SKM-1 treated with dmso at 0.1 percent for 144 hours (cell line): ENCODE measurements around the gene ASB2.

Source experiments
- DNase-seq: peaks from one replicate; lab custom pipeline; 2025; ENCODE audit not compliant: unreplicated experiment; lab: John Stamatoyannopoulos, UW

The ASB2 gene, protein sequence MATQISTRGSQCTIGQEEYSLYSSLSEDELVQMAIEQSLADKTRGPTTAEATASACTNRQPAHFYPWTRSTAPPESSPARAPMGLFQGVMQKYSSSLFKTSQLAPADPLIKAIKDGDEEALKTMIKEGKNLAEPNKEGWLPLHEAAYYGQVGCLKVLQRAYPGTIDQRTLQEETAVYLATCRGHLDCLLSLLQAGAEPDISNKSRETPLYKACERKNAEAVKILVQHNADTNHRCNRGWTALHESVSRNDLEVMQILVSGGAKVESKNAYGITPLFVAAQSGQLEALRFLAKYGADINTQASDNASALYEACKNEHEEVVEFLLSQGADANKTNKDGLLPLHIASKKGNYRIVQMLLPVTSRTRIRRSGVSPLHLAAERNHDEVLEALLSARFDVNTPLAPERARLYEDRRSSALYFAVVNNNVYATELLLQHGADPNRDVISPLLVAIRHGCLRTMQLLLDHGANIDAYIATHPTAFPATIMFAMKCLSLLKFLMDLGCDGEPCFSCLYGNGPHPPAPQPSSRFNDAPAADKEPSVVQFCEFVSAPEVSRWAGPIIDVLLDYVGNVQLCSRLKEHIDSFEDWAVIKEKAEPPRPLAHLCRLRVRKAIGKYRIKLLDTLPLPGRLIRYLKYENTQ

DNA sequence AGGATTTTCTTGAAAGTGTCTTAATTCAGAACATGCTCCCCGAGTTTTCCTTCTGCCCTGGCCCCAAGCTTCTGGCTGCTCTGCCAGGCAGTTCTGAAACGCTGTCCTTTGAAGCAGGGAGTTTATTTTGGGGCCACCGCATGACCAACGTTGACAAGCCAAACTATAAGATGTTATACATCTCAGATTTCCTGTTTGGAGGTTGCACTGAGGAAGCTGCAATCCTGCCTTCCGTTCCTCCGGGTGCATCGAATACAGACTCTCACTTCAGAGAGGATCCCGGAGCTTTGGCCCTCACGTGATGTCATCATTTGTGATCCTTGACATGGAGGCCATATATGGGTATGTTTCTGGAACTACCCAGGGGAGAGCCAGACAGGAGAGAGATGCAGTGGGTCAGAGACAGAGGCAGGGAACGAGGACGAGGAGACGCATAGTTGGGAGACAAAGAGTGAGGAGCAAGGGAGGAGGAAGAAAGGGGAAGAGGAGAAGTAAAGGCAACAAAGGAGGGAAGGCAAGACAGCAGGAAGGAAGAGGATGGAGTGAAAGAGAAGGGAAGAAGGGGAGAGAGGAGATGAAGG lies at the start of gene ASB2:
ASB2 (minus strand) TSS at position 94 of the 581 bp plus-strand sequence. CDS start 12,031 bp downstream, outside the sequence.
- no peak for DNase-seq

DNA sequence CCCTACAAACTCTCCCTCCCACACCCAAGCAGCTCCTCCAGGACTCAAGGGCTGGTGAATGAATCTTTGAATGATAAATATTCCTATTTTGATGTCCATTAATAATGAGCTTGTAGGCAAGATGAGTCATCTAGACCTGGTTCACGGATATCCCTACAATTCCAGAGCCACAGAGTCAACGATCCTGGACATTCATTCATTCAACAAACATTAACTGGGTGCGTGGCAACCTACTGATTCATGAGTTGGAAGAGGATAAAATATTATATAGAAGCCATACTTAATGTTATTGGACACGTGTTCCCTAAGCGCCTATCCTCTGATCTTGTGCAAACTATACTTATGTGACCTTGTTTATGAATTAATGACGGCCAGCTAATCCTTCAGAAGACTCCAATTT lies 49.4 kb upstream of the ASB2 start:
- DNase-seq, result no peak

DNA sequence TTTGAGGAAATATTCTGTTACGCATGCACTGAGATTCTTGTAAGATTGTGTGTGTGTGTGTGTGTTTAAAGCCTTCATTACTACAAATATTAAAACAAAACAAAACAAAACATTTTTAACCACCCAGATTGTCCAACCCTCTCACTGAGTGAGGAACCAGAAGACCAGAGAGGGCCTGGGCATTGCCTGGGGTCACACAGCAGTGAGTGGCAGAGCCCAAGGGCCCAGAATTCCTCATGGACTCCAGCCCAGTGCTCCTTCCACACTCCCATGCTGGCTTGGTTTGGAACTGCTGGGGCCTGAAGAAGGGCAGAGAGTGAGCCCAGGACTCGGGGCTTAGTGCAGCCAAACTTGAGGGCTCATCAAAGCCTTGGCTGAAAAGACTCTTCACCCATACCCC lies 48.2 kb upstream of the ASB2 start:
- DNase-seq, result no peak

DNA sequence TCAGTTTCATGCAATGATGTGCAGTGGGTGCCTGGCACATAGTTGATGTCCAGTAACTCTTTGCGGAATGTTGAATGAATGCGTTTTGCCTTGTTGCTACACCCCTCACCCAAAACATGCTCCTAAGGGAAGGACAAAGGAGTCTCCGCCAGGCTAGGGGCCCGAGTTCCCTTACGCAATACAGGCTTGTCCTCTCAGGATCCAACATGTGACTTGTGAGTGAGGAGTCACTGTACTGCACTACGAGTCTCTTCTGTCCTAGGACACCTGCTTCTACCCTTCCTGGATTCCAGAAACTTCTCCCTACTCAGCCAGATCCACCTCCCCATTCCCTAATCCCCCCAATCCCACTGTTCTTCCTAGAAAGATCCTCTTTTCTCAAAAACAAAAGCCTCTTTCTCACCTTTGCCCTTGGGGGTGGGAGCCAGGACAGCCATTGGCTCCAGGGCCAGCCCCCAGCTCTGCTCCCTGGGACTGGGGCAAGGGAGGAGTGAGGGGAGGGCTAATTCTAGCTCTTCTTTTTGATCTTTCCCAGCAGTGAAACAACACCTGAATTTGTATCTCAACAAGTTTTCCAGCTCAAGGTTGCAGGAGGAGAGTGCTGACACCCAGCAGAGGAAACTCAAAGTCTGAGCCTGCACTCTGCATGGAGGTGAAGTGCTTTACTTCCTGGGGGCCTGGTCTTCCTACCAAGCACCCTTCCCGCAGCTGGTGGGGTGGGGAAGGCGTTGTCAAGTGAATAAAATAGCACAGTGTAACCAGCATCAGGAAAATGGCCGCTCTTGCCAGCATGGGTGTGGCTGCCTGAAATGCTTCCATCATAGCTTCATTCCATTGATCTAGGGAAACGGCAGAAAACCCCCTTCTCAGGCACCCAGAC lies 46.4 kb upstream of the ASB2 start:
- no peak for DNase-seq

DNA sequence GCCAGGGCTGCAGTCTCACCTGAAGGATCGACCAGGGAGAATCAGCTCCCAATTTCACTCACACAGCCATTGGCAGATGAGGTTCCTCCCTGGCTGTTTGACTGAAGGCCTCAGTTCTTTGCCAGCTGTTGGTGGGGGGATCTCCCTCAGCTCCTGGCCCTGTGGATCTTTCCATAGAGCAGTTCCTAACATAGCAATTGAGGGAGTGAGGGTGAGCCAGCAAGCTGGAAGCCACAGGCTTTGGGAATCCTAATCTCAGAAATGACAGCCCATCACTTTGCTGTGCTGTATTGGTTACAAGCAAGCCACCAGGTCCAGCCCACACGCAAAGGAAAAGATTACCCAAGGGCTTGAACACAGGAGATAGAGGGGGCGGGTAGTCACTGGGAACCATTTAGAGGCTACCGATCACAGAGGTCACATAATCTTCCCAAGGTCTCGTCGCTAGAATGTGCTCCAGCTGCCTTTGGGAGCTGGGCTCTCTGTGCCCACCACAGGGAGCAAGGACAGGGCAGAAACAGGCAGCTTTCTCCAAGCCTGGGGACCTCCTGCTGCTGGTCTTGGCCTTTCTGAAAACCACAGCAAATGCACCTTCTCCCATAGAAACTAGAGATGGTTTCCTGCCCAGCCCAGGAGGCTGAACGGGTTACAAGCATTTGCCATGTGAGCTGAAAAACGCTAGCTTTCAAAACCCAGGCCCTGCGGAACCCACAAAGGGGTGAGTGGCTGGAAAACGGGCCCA lies 45.2 kb upstream of the ASB2 start:
- no peak for DNase-seq

DNA sequence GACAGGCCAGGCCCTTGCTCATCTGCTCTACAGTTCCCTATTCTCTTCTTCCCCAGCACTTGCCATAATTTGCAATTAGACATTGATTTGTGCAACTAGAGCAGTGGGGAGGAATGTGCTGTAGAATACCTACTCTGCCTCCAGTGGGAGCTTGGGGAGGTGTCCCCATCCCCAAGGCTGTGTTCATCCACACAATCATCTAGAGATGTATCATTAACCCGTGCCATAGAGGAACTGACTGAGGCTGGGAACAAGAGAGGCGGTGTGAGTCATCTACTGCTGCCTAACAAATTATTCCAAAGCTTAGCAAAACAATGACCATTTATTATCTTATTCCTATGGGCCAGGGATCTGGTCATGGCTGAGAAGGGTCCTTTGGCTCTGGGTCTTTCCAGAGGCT lies 44.6 kb upstream of the ASB2 start:
- no peak for DNase-seq

DNA sequence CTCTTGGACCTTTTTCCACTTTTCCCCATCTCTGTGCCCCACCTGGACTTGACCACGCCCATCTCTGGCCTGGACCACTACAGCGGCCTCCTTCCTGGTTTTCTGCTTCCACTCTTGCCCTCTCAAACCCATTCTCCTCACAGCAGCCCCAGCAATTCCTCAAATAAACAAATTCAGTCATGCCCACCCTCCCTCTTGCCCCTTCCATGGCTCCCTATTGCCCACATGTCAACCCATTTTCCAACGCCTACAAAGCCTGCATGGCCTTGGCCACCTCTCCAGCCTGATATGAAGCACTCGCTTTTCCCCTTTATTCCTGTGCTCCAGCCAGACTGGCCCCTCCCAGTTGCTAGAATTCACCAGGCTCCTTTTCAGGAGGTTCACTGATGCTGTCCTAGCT lies 43.9 kb upstream of the ASB2 start:
- no peak for DNase-seq

DNA sequence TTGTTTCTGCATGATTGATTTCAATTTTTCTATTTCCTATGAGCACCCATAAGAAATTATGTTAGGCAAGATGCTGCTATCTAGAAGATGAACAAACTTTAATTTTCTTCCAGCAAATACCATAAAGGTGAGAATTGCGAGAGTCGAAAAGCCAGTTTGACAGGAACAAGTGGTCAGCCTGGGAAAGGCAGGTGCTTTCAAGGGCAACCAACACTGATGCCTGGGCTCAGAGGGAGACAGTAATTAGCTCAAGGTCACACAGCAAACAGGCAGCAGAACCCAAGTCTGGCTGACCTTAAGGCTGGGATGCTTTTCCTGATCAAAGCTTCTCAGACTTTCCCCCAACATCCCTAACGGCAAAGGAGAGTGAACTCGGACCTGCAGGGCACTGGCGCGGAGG lies 43.0 kb upstream of the ASB2 start:
- DNase-seq, result no peak

DNA sequence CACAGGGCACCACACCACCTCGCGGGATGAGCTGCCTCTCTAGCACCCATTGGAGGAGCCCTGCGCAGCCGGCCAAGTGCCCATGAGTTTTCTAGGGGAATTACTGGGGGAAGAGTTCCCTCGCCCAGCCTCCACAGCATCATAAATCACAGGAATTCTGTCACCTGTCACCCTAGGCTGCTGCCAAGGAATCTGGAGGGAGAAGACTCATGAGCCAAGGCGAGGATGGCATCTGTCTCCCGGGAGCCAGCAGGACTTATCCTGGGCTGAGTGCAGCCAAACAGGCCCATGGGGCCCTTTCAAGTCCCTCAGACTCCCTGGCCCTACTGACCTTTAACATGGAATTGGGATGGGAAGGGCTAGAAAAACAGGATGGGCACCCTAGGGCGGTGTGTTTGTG lies 41.9 kb upstream of the ASB2 start:
- DNase-seq, result no peak

DNA sequence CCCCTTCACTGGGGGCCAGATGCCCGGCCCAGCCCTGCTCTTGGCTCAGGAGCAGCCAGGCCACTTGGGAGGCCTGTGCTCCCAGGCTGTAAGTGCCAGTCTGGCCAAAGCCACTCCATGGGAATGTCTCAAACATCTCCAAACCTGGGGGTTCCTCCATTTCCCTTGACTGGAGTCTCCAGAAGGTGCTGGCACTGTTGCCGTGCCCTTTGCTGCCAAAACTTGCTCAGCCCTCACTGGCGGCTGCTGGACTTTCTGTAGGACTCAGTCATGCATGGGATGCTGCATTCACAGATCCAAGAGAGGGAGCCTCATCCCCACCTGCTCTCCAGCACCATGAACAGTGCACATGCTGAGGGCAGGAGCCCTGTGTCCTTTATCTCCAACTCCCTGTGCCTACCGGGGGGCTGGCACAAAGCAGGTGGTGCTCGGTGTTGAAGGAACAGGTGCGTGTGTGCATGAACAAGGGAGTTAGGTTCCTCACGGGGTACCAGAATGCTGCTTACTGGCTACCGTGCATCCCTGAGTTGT lies 40.1 kb upstream of the ASB2 start:
- DNase-seq, result no peak

DNA sequence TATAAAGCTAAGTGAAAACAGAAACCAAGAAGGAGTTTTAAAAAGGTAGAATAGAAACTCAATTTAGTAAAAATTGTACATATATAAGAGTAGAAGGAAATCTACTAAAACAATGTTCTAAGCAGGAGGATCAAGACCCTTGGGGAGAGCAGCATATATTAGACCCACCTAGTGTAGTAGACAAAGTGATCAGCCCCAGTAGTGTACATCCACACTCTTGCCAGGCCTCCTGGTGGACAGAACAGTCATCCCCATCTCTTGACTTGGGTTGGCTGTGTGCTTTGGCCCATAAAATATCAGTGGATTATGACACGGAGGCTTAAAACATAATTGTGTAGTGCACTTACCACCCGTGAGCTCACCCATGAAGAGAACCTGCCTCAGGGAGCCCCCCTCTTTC lies 38.9 kb upstream of the ASB2 start:
- DNase-seq, result no peak

DNA sequence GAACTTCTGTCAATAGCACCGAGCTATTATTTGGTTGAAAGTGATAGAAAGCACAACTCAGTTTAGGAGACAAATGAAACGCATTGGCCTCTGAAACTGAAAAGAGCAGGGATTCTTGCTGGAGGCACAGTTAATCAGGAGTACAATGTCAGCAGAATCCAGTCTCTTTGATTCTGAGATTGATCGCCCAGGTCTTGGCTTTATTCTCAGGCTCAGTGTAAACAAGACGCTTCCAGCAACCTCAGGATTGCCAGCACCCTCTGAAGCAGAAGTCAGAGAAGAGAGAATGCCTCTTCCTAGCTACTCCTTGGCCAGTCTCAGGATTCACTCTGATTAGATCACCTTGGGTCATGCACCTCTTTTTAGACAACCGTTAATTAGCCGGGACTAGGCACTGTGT lies 38.0 kb upstream of the ASB2 start:
- no peak for DNase-seq

DNA sequence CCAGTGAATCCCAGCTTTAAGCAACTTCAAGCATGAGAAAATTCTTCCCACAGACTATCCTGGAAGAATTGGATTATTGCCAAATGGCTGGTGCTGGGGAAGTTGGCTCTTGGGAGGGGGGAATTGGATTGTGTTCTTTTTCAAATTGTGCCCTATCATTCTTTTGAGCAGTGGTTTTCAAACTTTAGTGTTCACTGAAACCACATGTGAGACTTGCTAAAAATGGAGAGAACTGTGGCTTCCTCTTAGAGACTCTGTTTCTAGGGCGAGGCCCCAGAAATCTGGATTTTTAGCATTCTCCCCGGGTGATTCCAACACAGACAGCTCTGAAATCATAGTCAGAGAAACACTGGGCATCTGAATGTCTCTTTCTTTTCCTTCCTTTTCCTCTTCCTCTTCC lies 35.4 kb upstream of the ASB2 start:
- DNase-seq, result no peak

DNA sequence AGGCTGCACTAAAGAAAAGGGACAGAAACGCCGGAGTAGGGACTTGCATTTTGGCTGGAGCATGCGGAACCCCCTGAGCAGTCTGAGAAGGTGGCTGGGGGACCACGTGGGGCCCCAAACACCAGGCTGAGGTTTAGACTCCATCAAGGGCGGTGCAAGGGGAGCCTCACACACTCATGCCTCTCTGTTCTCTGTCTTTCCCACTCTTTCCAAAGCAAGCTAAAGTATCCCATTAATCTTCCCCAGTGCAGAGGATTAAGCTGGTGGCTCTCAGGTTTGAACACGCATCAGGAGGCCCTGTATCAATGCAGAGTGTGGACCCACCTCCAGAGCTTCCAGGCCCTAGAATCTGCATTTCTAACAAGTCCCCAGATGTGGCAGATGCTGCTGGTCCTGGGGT lies 34.3 kb upstream of the ASB2 start:
- DNase-seq, result no peak

DNA sequence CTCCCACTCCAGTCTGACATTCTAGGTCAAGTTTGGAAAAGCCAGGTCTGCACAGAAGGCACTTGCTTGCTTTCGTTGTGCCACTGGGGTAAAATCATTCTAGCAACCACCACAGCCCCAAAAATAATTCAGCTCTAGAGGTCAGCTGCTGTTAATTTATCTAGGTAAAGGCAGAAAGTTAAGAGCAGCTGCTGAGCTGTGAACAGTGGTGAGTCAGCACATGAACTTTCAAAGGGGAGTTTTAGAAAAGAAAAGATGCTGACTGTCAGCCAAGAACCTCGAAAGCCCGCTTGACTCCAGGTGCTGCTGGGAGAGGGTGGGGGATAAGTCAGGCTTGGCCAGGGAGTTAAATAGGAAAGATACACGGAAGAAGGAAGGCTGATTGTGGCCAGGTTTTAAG lies 33.4 kb upstream of the ASB2 start:
- no peak for DNase-seq

DNA sequence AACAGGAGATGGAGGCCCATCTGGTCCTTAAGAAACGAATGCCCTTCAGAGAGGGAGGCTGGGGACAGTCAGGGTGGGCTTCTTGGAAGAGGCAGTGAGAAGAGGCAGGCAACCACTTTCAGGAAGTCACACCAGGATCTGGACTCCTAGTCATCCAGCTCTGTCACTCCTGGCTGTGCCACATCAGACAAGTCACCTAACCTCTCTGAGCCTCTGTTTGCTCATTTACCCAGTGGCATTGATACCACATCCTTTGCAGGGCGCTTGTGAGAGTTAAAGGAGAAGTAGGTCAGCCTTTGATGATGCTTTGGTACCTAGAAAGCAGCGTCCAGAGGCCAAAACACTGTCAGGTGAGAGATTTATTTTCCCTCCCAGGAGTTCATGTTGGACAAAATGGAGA lies 31.9 kb upstream of the ASB2 start:
- DNase-seq, result no peak

DNA sequence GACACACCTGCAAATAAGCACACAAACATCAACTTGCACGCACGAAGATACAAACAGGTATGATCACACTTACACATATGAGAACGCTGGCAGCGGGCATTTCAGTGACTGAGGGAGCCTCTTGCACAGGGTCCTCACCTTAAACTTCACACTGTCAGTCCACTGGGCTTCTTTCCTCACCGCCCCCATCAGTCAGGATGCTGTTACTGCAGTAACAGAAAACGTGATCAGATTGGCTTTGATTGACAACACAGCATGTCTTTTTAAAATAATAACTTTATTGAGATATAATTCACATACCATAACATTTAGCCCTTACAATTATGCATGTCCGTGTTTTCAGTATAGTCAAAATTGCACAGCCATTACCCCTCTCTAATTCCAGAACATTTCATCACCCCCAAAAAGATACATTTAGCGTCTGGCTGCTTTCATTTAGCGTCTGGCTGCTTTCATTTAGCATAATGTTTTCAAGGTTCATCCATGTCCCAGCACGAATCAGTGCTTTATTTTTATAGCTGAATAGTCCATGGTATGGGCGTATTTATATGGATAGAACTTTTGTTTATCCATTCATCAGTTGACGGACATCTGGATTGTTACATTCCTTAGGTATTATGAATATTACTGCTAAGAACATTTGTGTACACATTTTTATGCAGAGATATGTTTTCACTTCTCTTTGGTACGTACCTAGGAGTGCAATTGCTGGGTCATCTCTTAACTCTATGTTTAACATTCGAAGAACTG lies 29.1 kb upstream of the ASB2 start:
- DNase-seq, result no peak

DNA sequence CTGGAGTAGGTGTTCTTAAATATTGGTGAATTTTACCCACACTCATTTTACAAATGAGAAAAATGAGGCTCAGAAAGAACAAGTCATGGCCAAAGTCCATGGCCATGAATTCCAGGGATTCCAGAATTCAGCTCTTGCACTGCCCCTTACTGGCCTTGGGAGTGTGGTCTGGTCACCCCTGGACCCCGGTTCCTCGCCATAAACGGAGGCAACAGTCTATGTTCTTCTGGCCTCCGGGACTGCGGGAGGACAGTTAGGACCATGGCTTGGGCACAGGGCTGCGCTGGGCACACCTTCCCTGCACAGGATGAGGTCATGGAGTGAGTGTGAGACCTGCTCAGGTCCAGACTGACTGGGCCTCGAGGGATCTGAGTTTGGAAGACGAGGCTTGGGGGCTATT lies 27.6 kb upstream of the ASB2 start:
- no peak for DNase-seq

DNA sequence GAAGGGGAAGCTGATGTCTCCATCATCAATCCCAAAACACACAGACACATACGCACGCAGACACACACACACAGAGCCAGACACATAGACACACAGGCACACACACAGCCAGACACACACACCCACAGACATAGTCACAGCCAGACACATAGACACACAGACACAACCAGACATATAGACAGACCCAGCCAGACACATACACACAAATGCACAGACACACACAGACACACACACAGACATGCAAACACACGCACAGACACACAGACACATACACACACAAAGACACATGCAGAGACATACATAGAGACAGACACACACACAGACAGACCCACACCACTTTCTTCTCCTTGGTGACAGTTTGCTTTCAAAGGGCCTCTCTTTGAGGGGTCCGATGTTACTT lies 27.0 kb upstream of the ASB2 start:
- no peak for DNase-seq
